Chondrocyte (in vitro differentiated cells): ENCODE data around the gene PDIA6. TPM values are rescaled to one million over a fixed set of nuclear protein-coding genes. Genes with fewer than 3 reads are reported as not detected.

ENCODE experiments used
- DNase-seq: peaks from one replicate; pipeline ENCODE4 v3.0.0; 2021; ENCODE audit warnings: mixed read lengths, low spot score
- H3K27ac Mint-ChIP-seq: one replicate; pipeline ENCODE4 v1.8.0; 2021; ENCODE audit warnings: mild to moderate bottlenecking, moderate library complexity, mixed read lengths; ENCODE audit not compliant: unreplicated experiment
- H3K27me3 Mint-ChIP-seq: 2 replicates; pipeline ENCODE4 v1.8.0; 2021; ENCODE audit warnings: low read depth, mixed read lengths
- H3K36me3 Mint-ChIP-seq: 2 replicates; pipeline ENCODE4 v1.8.0; 2021; ENCODE audit warnings: low read depth, mixed read lengths
- H3K4me1 Mint-ChIP-seq: 2 replicates; pipeline ENCODE4 v1.8.0; 2021; ENCODE audit warnings: low read depth, mild to moderate bottlenecking, mixed read lengths
- H3K4me3 Mint-ChIP-seq: one replicate; pipeline ENCODE4 v1.8.0; 2021; ENCODE audit warnings: mild to moderate bottlenecking, moderate library complexity, mixed read lengths; ENCODE audit not compliant: unreplicated experiment
- H3K9me3 Mint-ChIP-seq: 2 replicates; pipeline ENCODE4 v1.8.0; 2021; ENCODE audit warnings: low read depth, mixed read lengths
- CTCF ChIP-seq: fragments of 200-600 bp; sonication (generic); IDR thresholded peaks from 2 replicates; pipeline ENCODE4 v1.5.0; 2021; ENCODE audit warnings: antibody characterized with exemption, mild to moderate bottlenecking, moderate library complexity
- total RNA-seq: library from RNA; stranded (reverse); gene quantifications from 3 replicates; pipeline ENCODE4 v1.2.1, GENCODE V29; 2021

The PDIA6 gene
- total RNA-seq, 1 donor from 2014 or later = 198 TPM

- no peak for DNase-seq
- no peak overlapping the region for H3K4me3 Mint-ChIP-seq
- H3K9me3 Mint-ChIP-seq = no peaks in the 10 kb centered on the region
- peaks cover 5% of the 10 kb centered on the region for H3K4me1 Mint-ChIP-seq
- TF ChIP-seq CTCF = no peak
- H3K27ac Mint-ChIP-seq = no peak overlapping the region
- H3K36me3 Mint-ChIP-seq = peaks cover 4% of the 10 kb centered on the region
- H3K27me3 Mint-ChIP-seq = no peaks in the 10 kb centered on the region
These were observed 9.9 kb downstream of the PDIA6 start for GRCh38 chr2:10802657-10803056.

- DNase-seq = no peak
- Mint-ChIP-seq H3K4me1 (peaks cover 5% of the 10 kb centered on the region), H3K4me3 (no peak overlapping the region), H3K9me3 (no peaks in the 10 kb centered on the region), H3K36me3 (peaks cover 13% of the 10 kb centered on the region), H3K27ac (no peak overlapping the region), H3K27me3 (no peaks in the 10 kb centered on the region)
- no peak for TF ChIP-seq CTCF
These were observed 12.4 kb downstream of the PDIA6 start for GRCh38 chr2:10800163-10800562.

- DNase-seq = no peak
- Mint-ChIP-seq H3K27ac (no peak overlapping the region), H3K27me3 (no peaks in the 10 kb centered on the region), H3K4me3 (no peak overlapping the region), H3K9me3 (no peaks in the 10 kb centered on the region), H3K36me3 (peaks cover 13% of the 10 kb centered on the region), H3K4me1 (peaks cover 5% of the 10 kb centered on the region)
- TF ChIP-seq CTCF = peak; percentile 42
These were observed 13.8 kb downstream of the PDIA6 start for GRCh38 chr2:10798783-10799182.

- DNase-seq = no peak
- Mint-ChIP-seq H3K27me3 (no peaks in the 10 kb centered on the region), H3K27ac (no peak overlapping the region), H3K9me3 (no peaks in the 10 kb centered on the region), H3K36me3 (peaks cover 22% of the 10 kb centered on the region), H3K4me3 (no peak overlapping the region), H3K4me1 (peaks cover 8% of the 10 kb centered on the region)
- TF ChIP-seq CTCF = no peak
These were observed 15.9 kb downstream of the PDIA6 start for GRCh38 chr2:10796703-10797102.

GRCh38 chr2:10795508-10796046 lies 17.0 kb downstream of the PDIA6 start:
- Mint-ChIP-seq H3K4me3 (no peak overlapping the region), H3K4me1 (peaks cover 8% of the 10 kb centered on the region), H3K27ac (no peak overlapping the region), H3K36me3 (peaks cover 31% of the 10 kb centered on the region), H3K9me3 (no peaks in the 10 kb centered on the region), H3K27me3 (no peaks in the 10 kb centered on the region)
- TF ChIP-seq CTCF = no peak
- DNase-seq = no peak
